Lower lobe of right lung (tissue), 2 donors: ENCODE results near the gene THAP4. TPM values are rescaled to one million over a fixed set of nuclear protein-coding genes. Genes with fewer than 3 reads are reported as not detected.
A peak's percentile ranks its signal among the peaks of the same experiment; 100 is the strongest.
"Not testable (repeated sequence)": the region's sequence is repeated elsewhere in the genome, so short reads cannot be mapped to it uniquely, and the experiment has no call there.

ENCODE experiments used
- ATAC-seq, 2 donors: fragments of 200-7000 bp; cut with Tn5 transposase; one replicate each; pipeline ENCODE4 v1.9.1; 2020 to 2022; ENCODE audit warnings: mild to moderate bottlenecking in 2 of 2, moderate library complexity in 2 of 2
- DNase-seq: peaks from one replicate; pipeline ENCODE4 v3.0.0-alpha.2; 2020
- H3K27ac ChIP-seq: fragments of 200-600 bp; one replicate; pipeline ENCODE4 v1.8.0; 2022
- H3K27me3 ChIP-seq: fragments of 200-600 bp; one replicate; pipeline ENCODE4 v1.8.0; 2022; ENCODE audit warnings: low read depth
- H3K36me3 ChIP-seq: fragments of 200-600 bp; one replicate; pipeline ENCODE4 v1.8.0; 2022; ENCODE audit warnings: mild to moderate bottlenecking
- H3K4me1 ChIP-seq: fragments of 200-600 bp; one replicate; pipeline ENCODE4 v1.8.0; 2022
- H3K4me3 ChIP-seq: fragments of 200-600 bp; one replicate; pipeline ENCODE4 v1.8.0; 2022; ENCODE audit warnings: mild to moderate bottlenecking
- H3K9me3 ChIP-seq: fragments of 200-600 bp; one replicate; pipeline ENCODE4 v1.8.0; 2022
- CTCF ChIP-seq: fragments of 200-600 bp; IDR thresholded peaks from one replicate; pipeline ENCODE4 v1.8.0; 2022; ENCODE audit warnings: antibody characterized with exemption, mild to moderate bottlenecking
- intact Hi-C: fragments of 100-400 bp; cut with DNase I; formaldehyde crosslinking; loops from one replicate; pipeline ENCODE4 v1.11.0; 2022
- total RNA-seq: library from RNA; stranded (reverse); fragmentation: NEBNext Ultra II Directional; extraction: Animal tissue kit (Norgen Biotek cat#: 25700); gene quantifications from one replicate; pipeline ENCODE4 v1.2.1, GENCODE V29; 2021
- donor health status: DM: no; HTN: yes; CAD: no; lungs with severe emphysema.

THAP4 gene
- total RNA-seq, 1 donor from 2014 or later: 39.8 TPM

- intact Hi-C loops: no loop called here
- H3K36me3 ChIP-seq: peaks cover 34% of the 10 kb centered on the region
- H3K27me3 ChIP-seq: no peaks in the 10 kb centered on the region
- no peaks in the 10 kb centered on the region for H3K9me3 ChIP-seq
- no peak overlapping the region for H3K27ac ChIP-seq
- DNase-seq: peak; percentile 38
- no peak overlapping the region for H3K4me3 ChIP-seq
- no peaks in the 10 kb centered on the region for H3K4me1 ChIP-seq
- no peak for TF ChIP-seq CTCF
- peak; percentile 14 to 20 for ATAC-seq
These were observed 64.9 kb downstream of the THAP4 start for GRCh38 chr2:241571821-241572620.

DNA sequence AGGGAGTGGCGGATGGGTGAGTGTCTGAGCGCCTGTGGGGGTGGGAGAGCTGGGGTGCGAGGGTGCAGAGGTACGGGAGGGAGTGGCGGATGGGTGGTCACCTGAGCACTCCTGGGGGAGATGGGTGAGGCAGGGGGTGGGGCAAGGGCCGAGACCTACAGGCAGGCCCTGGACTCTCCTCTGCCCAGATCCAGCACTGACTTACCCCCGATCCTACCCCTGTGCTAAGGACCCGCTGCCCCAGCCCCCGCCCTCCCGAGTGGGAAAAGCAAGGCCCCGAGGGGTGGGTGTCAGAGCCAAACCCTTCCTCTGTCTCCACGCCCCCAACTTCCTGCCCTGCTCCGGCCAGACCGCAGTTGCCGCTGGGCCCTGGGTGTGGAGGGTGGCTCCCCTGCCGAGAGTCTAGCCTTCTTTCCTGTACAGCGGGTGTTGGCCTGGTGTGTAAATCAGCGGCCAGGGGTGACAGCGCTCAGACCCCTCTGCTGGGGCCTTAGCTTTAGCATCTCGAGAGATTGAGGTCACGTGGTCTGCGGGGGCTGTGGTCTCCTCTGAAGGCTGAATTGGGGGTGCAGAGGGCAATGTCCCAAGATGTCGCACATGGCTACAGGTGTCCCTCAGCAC is 65.9 kb downstream of the THAP4 start:
- intact Hi-C loops: no loop called here
- no peaks in the 10 kb centered on the region for H3K9me3 ChIP-seq
- peaks cover 34% of the 10 kb centered on the region for H3K36me3 ChIP-seq

GRCh38 chr2:241569831-241570281 is 67.1 kb downstream of the THAP4 start:
- H3K36me3 ChIP-seq: peaks cover 34% of the 10 kb centered on the region
- no peaks in the 10 kb centered on the region for H3K4me1 ChIP-seq
- DNase-seq (peak; percentile 40), ATAC-seq (no peak)
- intact Hi-C loops: no loop called here
- no peak overlapping the region for H3K27ac ChIP-seq
- no peak for TF ChIP-seq CTCF
- no peaks in the 10 kb centered on the region for H3K27me3 ChIP-seq
- no peak overlapping the region for H3K4me3 ChIP-seq
- H3K9me3 ChIP-seq: no peaks in the 10 kb centered on the region

More for the DNA sequence above, 65.9 kb downstream of the THAP4 start:
- no peak for TF ChIP-seq CTCF
- ATAC-seq (peak in 1 of 2 donors; percentile 24), DNase-seq (peak; percentile 51)
- H3K4me3 ChIP-seq: no peak overlapping the region
- no peaks in the 10 kb centered on the region for H3K27me3 ChIP-seq
- no peak overlapping the region for H3K27ac ChIP-seq
- H3K4me1 ChIP-seq: no peaks in the 10 kb centered on the region

- peaks cover 35% of the 10 kb centered on the region for H3K36me3 ChIP-seq
- no peak for DNase-seq
- H3K4me3 ChIP-seq: no peak overlapping the region
- no peak for TF ChIP-seq CTCF
- no peak for ATAC-seq
- H3K27ac ChIP-seq: no peak overlapping the region
- H3K4me1 ChIP-seq: no peaks in the 10 kb centered on the region
- H3K9me3 ChIP-seq: no peaks in the 10 kb centered on the region
- intact Hi-C loops: no loop called here
- H3K27me3 ChIP-seq: no peaks in the 10 kb centered on the region
These were observed 68.2 kb downstream of the THAP4 start for GRCh38 chr2:241568726-241569125.

- intact Hi-C loops: no loop called here
- no peak for ATAC-seq
- DNase-seq: peak; percentile 35
- peaks cover 31% of the 10 kb centered on the region for H3K36me3 ChIP-seq
- no peaks in the 10 kb centered on the region for H3K9me3 ChIP-seq
- TF ChIP-seq CTCF: no peak
- H3K27me3 ChIP-seq: no peaks in the 10 kb centered on the region
- H3K27ac ChIP-seq: no peak overlapping the region
- H3K4me1 ChIP-seq: peaks cover 2% of the 10 kb centered on the region
- H3K4me3 ChIP-seq: no peak overlapping the region
These were observed 69.2 kb downstream of the THAP4 start for GRCh38 chr2:241567776-241568175.

DNA sequence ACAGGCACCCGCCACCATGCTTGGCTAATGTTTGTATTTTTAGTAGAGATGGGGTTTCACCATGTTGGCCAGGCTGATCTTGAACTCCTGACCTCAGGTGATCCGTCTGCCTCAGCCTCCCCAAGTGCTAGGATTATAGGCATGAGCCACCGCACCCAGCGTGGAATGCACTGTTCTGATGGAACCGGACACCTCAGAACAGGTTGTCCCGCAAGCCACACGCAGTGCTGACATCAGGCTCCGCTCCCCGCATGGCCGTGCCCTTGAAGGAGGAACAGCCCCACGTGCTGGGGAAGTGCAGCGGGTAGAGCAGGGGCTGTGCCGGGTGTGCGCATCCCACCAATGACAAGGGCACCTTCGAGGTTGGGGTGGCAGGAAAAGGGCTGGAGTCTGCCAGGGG is 69.7 kb downstream of the THAP4 start:
- H3K27me3 ChIP-seq, intact Hi-C loops, H3K4me1 ChIP-seq, H3K4me3 ChIP-seq, H3K9me3 ChIP-seq, H3K27ac ChIP-seq, ATAC-seq: not testable (repeated sequence)
- peaks cover 26% of the 10 kb centered on the region for H3K36me3 ChIP-seq
- DNase-seq: peak; percentile 21
